ENCODE data around the gene CLCA4. TPM values are rescaled to one million over a fixed set of nuclear protein-coding genes. Genes with fewer than 3 reads are reported as not detected.

Gene CLCA4
- total and polyA plus RNA-seq, 9 of the 15 experiments (the other 6 are each of a cell fraction or from before 2014, with no cell fraction given) = not detected

DNA sequence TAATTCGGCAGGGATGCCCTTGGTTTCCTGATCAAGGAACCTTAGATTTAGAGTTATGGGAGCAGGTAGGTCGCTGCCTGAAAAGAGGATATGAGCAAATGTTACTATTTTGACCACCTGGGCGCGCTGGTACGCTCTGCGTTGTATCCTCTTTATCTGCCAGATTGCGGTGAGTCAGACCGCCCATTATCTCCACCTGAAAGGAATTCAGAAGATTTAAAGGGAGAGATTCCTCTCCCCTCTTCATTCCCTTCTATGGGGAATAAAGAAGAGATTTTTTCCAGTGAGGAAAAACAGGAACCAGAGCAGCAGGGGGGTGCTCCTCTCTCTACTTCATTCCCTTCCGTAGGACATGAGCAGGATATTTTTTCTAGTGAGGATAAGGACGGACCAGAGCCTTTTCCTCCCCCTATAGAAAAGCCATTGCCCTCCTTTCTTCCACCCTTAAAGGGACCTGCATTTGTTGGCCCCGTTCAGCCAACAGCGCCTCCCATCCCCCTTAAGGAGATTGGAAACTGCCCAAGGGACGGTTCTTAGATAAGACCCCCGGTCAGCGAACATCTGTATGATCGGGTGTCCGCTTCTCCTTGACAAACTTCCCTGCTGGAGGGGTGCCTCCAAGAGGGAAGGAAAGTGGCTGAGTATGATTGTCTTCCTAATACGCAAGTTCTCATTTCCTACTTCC is 44.0 kb upstream of the CLCA4 start:
- H3K9ac ChIP-seq (ENCODE audit: insufficient read depth in 1 of 2, low read depth in 2 of 2, low read length in 2 of 2) = no peak overlapping the region
- H3K36me3 ChIP-seq (ENCODE audit: control insufficient read depth, insufficient read depth, low read length) = no peaks in the 10 kb centered on the region
- in situ Hi-C loops (cut with MboI) (loop anchor here (10.0 kb wide), 1 partner anchor 108 kb away; the partner anchor contains the start of gene ODF2L), intact Hi-C loops (cut with micrococcal nuclease) (loop anchor here (1.0 to 5.0 kb wide), 2 partner anchors 84 to 249 kb away; no protein-coding TSS in a partner anchor)
- WGBS (ENCODE audit: insufficient coverage, low coverage, missing lambda C conversion rate) = 5% methylated on average over 16 of the region's 18 CpGs
- no peaks in the 10 kb centered on the region; a peak in 1 of 5 replicates for H3K4me1 ChIP-seq (replicated peaks in 1 of 2; ENCODE audit: control insufficient read depth in 2 of 2, insufficient read depth in 2 of 2, low read length in 2 of 2)
- H2AFZ ChIP-seq (ENCODE audit: low read depth, low read length) = no peak overlapping the region
- H3K27ac ChIP-seq (ENCODE audit: extremely low read depth, low read depth, low read length) = no peak overlapping the region
- H4K20me1 ChIP-seq (replicated peaks; ENCODE audit: control insufficient read depth, insufficient read depth, low read length) = no peaks in the 10 kb centered on the region
- POLR2A ChIA-PET = interaction anchor here (0.6 kb wide), 1 partner anchor 216 kb away, joined by 3 read pairs; no protein-coding TSS in a partner anchor
- H3K79me2 ChIP-seq (ENCODE audit: control insufficient read depth, insufficient read depth, low read length) = no peaks in the 10 kb centered on the region
- no peaks in the 10 kb centered on the region for H3K9me1 ChIP-seq (ENCODE audit: control insufficient read depth, insufficient read depth, low read length)
- BruUV-seq (replicated peaks) = no TSS peak
- no peaks in the 10 kb centered on the region; the same call in 1 of the 2 replicates for H3K9me3 ChIP-seq (replicated peaks; ENCODE audit: control insufficient read depth, insufficient read depth, low read depth, low read length)
- FAIRE-seq (no peak), DNase-seq (ENCODE audit: extremely low read depth in 1 of 4, low spot score in 3 of 4) (peak in 1 of 4 experiments; percentile 23), ATAC-seq (peak; percentile 46)
- H3K27me3 ChIP-seq (ENCODE audit: control insufficient read depth in 2 of 2, insufficient read depth in 2 of 2, low read length in 2 of 2) = peaks cover 13 to 26% of the 10 kb centered on the region in 2 experiments; a peak in 3 of 5 replicates
- no peak overlapping the region for H3K4me2 ChIP-seq (ENCODE audit: insufficient read depth, low read length)
- TF ChIP-seq FOSL1 (tag; conservative IDR thresholded peaks at IDR 0.05) (peak; percentile 59), ZNF3 (CRISPR knock-in tag; IDR thresholded peaks at IDR 0.05) (no peak), JUND (IDR thresholded peaks at IDR 0.05; ENCODE audit: borderline replicate concordance, low read depth, low read length) (peak; percentile 43; the same call in 1 of the 2 replicates), JUND (tag; IDR thresholded peaks at IDR 0.05; ENCODE audit: borderline replicate concordance, low read depth, low read length) (peak; percentile 57; the same call in 1 of the 3 replicates), RCOR1 (IDR thresholded peaks at IDR 0.05; ENCODE audit: borderline replicate concordance in 1 of 2, low read depth in 2 of 2, low read length in 2 of 2) (0 out of 4 replicates have a peak, but pooled peaks of 1 of the 2 experiments have one; percentile 13), ZNF175 (CRISPR knock-in tag; IDR thresholded peaks at IDR 0.05; ENCODE audit: low read depth) (no peak), CSDE1 (IDR thresholded peaks at IDR 0.05) (no peak)
- TF ChIP-seq, protein P1, sequence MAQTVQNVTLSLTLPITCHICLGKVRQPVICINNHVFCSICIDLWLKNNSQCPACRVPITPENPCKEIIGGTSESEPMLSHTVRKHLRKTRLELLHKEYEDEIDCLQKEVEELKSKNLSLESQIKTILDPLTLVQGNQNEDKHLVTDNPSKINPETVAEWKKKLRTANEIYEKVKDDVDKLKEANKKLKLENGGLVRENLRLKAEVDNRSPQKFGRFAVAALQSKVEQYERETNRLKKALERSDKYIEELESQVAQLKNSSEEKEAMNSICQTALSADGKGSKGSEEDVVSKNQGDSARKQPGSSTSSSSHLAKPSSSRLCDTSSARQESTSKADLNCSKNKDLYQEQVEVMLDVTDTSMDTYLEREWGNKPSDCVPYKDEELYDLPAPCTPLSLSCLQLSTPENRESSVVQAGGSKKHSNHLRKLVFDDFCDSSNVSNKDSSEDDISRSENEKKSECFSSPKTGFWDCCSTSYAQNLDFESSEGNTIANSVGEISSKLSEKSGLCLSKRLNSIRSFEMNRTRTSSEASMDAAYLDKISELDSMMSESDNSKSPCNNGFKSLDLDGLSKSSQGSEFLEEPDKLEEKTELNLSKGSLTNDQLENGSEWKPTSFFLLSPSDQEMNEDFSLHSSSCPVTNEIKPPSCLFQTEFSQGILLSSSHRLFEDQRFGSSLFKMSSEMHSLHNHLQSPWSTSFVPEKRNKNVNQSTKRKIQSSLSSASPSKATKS (CRISPR knock-in tag; IDR thresholded peaks at IDR 0.05) = no peak
- TF ChIP-seq, protein P2, sequence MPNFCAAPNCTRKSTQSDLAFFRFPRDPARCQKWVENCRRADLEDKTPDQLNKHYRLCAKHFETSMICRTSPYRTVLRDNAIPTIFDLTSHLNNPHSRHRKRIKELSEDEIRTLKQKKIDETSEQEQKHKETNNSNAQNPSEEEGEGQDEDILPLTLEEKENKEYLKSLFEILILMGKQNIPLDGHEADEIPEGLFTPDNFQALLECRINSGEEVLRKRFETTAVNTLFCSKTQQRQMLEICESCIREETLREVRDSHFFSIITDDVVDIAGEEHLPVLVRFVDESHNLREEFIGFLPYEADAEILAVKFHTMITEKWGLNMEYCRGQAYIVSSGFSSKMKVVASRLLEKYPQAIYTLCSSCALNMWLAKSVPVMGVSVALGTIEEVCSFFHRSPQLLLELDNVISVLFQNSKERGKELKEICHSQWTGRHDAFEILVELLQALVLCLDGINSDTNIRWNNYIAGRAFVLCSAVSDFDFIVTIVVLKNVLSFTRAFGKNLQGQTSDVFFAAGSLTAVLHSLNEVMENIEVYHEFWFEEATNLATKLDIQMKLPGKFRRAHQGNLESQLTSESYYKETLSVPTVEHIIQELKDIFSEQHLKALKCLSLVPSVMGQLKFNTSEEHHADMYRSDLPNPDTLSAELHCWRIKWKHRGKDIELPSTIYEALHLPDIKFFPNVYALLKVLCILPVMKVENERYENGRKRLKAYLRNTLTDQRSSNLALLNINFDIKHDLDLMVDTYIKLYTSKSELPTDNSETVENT (CRISPR knock-in tag; IDR thresholded peaks at IDR 0.05) = no peak
- CTCF ChIA-PET (ENCODE audit: low intra/inter-chr PET ratio) = interaction anchor here (1.7 to 4.1 kb wide), 2 partner anchors 84 to 122 kb away, joined by 9 to 29 read pairs; no protein-coding TSS in a partner anchor
- no peak overlapping the region for H3K4me3 ChIP-seq

All from K562 (cell line).